GM12801 (cell line): ENCODE results near the gene OSGIN1.

ENCODE experiments used
- TF ChIP-seq, protein P1 (sequence below): IDR thresholded peaks from one replicate; pipeline ENCODE4 v1.5.1; 2011; ENCODE audit warnings: control low read depth; ENCODE audit not compliant: insufficient read length; ENCODE audit errors: extremely low read depth

Gene OSGIN1

DNA sequence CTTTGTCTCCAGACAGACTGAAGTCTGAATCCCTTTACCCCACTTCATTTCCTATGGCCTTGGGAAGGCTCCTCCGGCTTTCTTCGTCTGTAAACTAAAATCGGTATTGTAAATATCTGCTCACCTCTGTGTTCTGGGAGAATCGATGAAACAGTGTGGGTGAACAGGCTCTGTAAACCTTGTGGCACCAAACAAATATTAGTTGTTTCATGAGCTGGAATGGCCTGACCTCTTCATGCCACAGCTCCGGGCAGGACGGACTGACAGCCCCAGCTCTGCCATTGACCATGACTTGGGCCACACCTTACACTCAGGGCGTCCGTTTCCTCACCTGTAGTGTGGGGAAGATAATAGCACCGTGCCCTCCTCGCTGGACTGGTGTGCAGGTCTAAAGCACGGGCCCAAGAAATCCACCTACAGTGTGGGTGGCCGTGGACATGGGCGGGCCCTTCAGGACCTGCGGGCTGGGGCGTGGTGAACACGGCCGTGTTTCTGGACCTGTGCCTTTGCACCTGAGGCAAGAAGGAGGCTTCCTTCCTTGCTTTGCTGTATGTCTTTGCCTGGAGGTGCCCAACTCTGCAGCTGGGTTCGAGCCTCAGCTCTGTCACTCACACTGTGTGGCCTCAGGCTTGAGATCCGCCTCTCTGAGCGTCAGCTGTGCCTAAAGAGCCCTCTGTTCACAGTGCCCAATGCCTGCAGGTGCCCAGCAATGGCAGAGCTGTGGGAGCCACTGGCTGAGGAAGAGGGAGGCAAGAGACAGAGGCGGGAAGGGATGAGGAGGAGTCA, 6.1 kb upstream of the OSGIN1 start:
- TF ChIP-seq, protein P1, sequence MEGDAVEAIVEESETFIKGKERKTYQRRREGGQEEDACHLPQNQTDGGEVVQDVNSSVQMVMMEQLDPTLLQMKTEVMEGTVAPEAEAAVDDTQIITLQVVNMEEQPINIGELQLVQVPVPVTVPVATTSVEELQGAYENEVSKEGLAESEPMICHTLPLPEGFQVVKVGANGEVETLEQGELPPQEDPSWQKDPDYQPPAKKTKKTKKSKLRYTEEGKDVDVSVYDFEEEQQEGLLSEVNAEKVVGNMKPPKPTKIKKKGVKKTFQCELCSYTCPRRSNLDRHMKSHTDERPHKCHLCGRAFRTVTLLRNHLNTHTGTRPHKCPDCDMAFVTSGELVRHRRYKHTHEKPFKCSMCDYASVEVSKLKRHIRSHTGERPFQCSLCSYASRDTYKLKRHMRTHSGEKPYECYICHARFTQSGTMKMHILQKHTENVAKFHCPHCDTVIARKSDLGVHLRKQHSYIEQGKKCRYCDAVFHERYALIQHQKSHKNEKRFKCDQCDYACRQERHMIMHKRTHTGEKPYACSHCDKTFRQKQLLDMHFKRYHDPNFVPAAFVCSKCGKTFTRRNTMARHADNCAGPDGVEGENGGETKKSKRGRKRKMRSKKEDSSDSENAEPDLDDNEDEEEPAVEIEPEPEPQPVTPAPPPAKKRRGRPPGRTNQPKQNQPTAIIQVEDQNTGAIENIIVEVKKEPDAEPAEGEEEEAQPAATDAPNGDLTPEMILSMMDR: no peak

DNA sequence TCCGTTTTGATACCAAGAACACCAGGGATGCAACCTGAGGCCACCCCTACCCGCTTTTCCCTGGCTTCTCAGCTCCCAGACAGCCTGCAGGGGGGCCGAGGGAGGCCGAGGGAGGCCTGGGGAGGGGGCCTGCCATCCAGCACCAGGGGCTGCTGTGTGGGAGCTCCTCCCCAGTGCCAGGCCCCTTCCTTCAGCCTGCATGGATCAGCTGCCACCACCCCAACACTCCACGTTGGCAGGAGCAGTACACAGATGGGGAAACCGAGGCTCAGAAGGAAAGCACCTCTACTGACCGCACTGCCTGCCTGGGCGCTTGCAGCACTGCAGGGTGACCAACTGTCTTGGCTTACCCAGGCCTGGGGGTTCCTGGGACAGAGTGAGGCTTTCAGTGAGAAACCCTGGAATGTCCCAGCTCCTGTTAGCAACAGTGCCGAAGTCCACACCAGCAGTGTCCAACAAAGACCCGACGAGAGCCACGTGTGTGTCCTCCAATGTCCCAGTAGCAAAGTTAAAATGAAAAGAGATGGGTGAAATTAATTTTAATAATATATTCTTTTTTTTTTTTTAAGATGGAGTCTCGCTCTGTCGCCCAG, 5.3 kb upstream of the OSGIN1 start:
- TF ChIP-seq, protein P1: no peak

DNA sequence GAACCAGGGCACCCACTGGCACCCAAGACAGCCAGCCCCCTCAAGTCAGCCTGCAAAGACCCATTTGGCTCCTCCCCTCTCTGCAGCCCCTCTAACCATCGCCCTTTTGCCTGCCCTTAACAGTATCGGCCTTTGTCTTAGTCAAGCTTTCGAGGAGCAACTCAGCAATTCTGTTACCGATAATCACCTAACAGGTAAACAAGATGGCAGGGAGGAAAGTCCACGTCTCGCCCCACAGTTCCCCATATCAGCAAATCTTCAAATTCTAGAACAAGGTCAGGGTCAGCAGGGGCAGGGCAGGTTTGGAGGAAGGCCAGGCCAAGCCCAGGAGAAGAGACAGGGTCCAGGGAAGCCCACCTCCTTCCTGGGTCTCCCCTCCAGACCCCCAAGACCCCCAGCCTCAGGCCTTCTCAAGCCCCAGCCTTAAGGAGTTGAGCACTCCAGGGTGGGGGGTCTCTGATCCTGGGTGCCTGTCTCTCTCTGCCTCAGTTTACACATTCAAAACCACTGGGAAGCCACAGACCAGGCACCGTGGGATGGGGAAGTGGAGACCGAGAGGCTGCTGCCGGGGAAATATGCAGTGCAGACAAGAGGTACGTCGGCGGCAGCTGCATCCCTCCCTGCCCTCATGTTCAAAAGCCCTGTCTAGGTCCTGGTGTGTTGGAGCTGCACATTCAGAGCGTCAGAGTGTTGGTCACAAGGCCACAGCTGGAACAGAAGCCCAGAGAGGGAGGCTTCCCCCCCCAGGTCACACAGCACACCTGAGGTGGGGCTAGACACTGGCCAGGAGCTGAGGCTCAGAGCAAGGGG, 3.9 kb upstream of the OSGIN1 start:
- TF ChIP-seq, protein P1: no peak

DNA sequence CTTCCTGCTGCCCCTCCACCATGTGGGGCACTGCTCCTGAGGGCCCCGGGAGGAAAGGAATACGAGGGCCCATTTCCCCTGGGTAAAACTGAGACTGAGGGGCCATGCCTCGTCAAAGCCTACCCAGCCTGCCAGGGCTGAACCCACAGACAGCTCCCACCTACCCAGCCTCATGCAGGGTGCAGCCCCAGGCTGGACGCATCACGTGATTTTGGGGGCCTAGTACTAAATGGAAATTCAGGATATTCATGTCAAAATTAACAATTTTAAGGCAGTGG, 3.4 kb upstream of the OSGIN1 start:
- TF ChIP-seq, protein P1: no peak

DNA sequence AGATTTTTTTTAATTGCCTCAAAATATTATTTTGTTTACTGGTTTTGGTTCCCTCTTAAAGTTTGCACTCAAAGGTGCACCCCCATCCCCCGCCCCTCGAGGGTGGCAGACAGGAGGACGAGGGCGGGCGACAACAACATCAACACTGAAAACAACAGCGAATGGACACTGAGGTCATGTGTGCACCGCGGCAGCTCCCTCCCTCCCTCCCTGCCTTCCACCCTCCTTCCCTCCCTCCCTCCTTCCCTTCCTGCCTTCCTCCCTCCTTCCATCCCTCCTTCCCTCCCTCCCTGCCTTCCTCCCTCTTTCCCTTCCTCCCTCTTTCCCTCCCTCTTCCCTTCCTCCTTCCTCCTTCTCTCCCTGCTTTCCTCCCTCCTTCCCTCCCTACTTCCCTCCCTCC, 1.5 kb upstream of the OSGIN1 start:
- TF ChIP-seq, protein P1: no peak

DNA sequence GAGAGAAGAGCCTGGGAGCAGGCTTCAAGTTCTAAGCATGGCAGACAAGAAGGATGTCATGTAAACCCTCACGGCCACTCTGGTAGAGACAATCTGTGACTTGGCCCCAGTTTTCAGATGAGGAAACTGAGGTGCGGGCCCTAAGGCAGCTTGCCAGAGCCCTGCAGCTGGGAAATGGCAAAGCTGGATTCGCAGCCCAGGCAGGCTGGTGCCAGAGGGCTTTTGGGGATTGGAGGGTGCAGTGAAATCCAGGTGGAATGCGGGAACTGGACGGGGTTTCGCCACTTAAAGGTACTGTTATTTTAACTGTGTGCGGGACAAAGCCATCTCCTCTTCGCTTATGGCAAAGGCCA, 477 bp upstream of the OSGIN1 start:
- TF ChIP-seq, protein P1: no peak

DNA sequence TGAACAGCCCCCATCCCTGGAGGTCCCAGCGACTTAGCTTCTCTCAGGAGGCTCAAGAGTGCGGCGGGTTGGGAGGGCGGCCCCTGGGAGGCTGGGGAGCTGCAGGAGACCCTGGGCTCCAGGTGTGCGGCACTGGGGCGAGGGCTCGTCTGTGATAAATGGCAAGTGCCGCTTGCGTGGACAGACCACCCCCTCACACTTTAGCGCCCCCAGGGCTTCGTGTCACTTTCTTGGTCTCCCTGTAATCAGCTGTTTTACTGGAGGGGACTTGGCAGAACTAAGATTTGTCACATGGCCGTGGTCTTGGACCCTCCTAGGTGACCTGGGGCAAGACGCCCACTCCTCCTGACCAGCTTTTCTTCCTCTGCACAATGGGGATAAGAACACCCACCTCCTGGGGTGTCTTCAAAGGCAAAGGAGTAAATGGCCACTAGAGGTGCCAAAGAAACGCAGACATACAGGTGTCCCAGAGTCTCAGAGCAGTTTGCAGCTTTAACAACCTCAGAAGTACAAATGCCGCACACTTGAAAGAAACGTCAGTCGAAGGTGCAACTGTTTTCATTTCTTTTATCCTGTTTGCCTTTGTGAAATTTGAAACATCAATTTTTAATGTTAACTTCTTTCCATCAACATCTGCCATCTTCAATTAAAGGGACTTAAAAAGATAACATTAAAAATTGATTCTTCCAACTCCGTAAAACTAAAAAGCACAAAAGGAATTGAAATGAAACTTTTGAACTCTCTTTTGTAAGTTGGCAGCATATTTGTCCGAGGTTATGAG, 946 bp downstream of the OSGIN1 start:
- TF ChIP-seq, protein P1: no peak
